ENCODE results near the gene ZNF711.
"Not testable (repeated sequence)": the region's sequence is repeated elsewhere in the genome, so short reads cannot be mapped to it uniquely, and the experiment has no call there.

GRCh38 chrX:85285286-85285685 is 41.5 kb downstream of the ZNF711 start:
- TF ChIP-seq POLR2A, CTCF (IDR thresholded peaks at IDR 0.05): not testable (repeated sequence)
